Fibroblast of pulmonary artery (primary cell): Measurements from ENCODE around the gene TNPO1.
A peak's percentile ranks its signal among the peaks of the same experiment; 100 is the strongest.

Experiments
- DNase-seq: peaks from one replicate; pipeline ENCODE4 v3.0.0-alpha.2; 2010; ENCODE audit warnings: low read depth
- H3K4me3 ChIP-seq: replicated peaks from 2 replicates; pipeline ENCODE4 v1.5.1; 2011; ENCODE audit warnings: low read depth, mild to moderate bottlenecking, control low read depth, low read length, moderate library complexity
- TF ChIP-seq, protein P1 (sequence below): IDR thresholded peaks from 2 replicates; pipeline ENCODE4 v1.5.1; 2011; ENCODE audit warnings: mild to moderate bottlenecking, control low read depth, low read length, inconsistent platforms; ENCODE audit errors: missing control alignments

TNPO1 gene

DNA sequence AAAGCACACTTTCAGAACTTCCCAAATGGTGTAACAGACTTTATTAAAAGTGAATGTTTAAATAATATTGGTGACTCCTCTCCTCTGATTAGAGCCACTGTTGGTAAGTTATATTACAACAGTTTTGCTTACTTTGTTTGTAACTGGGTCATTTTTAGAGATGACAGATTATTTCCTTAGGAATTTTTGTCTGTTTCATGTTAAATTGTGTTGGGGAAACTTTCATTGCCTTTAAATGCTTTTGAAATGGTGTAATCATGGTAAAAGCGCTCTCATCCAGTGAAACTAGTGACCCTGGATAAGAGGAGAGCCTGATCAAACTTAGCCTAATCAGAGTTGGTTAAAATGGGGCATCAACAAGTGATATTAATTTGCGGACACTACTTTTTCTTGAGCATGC, 39.4 kb downstream of the TNPO1 start:
- no peak overlapping the region for H3K4me3 ChIP-seq
- TF ChIP-seq, protein P1, sequence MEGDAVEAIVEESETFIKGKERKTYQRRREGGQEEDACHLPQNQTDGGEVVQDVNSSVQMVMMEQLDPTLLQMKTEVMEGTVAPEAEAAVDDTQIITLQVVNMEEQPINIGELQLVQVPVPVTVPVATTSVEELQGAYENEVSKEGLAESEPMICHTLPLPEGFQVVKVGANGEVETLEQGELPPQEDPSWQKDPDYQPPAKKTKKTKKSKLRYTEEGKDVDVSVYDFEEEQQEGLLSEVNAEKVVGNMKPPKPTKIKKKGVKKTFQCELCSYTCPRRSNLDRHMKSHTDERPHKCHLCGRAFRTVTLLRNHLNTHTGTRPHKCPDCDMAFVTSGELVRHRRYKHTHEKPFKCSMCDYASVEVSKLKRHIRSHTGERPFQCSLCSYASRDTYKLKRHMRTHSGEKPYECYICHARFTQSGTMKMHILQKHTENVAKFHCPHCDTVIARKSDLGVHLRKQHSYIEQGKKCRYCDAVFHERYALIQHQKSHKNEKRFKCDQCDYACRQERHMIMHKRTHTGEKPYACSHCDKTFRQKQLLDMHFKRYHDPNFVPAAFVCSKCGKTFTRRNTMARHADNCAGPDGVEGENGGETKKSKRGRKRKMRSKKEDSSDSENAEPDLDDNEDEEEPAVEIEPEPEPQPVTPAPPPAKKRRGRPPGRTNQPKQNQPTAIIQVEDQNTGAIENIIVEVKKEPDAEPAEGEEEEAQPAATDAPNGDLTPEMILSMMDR, result no peak
- DNase-seq, result no peak

DNA sequence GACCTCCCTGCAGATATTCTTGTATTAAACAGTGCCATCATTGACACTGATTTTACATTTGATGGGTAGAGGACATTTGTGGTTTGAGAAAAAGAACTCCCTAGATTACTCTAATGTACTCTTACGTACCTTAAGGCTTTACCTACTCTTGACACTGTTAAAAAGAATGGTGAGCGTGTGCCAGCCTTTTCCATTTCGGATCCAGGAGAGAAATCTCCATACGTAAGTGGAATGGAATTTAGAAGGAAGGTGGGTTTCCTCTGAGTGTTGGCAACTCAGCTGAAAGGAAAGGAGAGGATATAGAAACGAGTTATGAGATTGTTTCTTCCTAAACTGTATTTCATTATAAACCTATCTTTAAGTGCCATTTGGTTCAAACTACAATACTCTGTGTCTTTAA, 40.9 kb downstream of the TNPO1 start:
- H3K4me3 ChIP-seq, result no peak overlapping the region
- DNase-seq, result no peak
- TF ChIP-seq, protein P1, result no peak

DNA sequence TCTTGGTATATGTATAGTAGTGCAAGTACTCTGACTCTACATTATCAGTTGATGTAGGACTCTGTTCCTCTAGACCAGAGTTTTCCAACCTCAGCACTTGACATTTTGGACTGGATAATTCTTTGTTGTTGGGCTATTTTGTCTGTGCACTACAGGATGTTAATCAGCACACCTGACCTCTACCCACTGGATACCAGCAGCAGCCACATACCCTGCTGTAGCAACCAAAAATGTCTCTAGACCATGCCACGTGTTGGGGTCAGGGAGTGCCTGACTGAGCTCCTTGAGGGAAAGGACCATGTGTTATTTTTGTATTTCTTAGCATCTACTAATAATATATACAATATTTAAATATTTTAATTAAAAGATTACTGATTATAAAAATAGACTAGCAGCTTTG, 42.7 kb downstream of the TNPO1 start:
- TF ChIP-seq, protein P1, result no peak
- H3K4me3 ChIP-seq, result no peak overlapping the region
- DNase-seq, result no peak

DNA sequence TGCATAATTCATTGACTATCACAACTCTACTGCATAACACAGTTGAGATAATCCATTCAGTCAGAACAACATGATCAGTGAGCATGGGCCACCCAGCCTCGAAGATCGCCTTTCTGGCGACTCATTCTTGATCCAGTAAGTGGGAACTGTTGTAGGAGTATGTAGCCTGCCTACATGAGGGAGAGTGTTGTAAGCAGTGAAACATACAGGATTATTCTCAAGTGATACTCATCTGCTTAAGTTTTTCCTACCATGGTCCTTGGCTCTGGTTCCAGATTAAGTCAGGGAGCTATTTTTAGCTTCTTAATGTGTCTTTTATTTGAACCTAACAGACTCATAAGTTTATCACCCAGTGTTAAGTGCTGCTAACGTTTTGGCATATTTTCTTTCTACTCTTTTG, 44.0 kb downstream of the TNPO1 start:
- peak; percentile 64 for DNase-seq
- no peak overlapping the region for H3K4me3 ChIP-seq
- TF ChIP-seq, protein P1, result no peak

DNA sequence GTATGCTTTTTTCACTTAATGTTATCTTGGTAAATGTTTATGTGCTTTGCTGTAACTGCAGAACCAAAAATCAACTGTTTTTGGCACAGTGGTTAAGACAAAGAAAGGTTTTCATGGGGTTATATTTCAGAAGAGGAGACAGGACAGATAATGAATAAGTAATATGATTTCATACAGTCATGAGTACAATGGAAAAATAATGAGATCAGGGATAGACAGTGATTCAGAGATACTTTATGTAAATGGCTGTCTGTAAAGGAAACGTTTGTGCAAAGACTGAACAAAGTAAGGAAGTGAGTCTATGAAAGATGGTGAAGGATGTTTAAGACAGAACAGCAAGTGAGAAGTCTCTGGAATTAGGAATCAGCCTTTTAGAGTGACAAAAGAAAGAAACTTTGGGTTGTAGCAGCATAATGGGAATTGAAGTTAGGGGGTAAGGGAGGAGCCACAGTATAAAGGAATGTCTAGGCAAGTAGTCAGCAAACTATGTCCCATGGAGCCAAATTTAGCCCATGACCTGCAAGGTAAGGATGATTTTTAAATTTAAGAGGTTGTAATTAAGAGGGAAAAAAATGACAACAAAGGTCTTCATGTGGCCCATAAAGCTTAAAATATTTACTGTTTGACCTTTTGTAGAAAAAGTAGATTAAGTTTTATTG, 55.0 kb downstream of the TNPO1 start:
- DNase-seq, result peak; percentile 74

DNA sequence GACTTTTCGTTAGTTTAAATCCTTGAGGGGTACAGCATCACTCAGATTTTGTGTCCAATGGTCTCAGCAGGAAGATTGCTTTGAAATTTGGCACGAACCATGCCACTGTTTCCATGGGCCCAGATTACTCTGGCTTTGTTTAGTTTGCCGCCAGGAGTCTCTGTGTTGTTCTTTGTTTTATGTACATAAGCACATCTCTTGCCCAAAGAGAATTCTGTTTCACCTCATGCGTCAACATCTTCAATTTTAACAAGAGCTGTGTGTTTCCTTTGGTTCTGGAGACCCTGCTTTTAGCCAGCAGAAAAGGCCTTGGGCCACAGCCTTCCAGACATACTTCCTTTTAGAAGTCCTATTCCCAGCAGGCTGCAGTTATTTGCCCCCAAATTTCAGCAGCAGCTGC, 62.4 kb downstream of the TNPO1 start:
- no peak overlapping the region for H3K4me3 ChIP-seq
- no peak for DNase-seq
- TF ChIP-seq, protein P1, result no peak

More for the DNA sequence above, 55.0 kb downstream of the TNPO1 start:
- TF ChIP-seq, protein P1, result no peak
- no peak overlapping the region for H3K4me3 ChIP-seq

DNA sequence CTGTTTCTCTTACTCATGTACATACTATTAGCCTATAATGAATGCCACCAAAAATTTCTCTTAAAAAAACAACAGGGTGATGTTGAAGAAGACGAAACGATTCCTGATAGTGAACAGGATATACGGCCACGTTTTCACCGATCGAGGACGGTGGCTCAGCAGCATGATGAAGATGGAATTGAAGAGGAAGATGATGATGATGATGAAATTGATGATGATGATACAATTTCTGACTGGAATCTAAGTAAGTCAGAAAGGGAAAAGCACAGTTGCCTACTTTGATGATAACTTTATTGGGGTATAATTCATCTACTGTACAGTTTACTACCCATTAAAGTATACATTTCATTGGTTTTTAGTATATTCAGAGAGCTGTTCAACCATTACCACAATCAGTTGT, 66.5 kb downstream of the TNPO1 start:
- no peak overlapping the region for H3K4me3 ChIP-seq
- no peak for DNase-seq
- TF ChIP-seq, protein P1, result no peak
